Kidney (tissue), 14 donors: Measurements from ENCODE around the gene GSPT2. TPM values are rescaled to one million over a fixed set of nuclear protein-coding genes. Genes with fewer than 3 reads are reported as not detected.

Experiments
- DNase-seq, 5 donors: peaks; one replicate each; pipeline ENCODE4 v3.0.0-alpha.2; 2013 to 2020
- FAIRE-seq: peaks from 2 replicates; lab custom pipeline; 2012; peaks lifted over from hg19 to GRCh38; lab: Jason Lieb, UNC
- H3K27ac ChIP-seq, 2 donors: one replicate each; pipeline ENCODE4 v1.7.0; 2013; ENCODE audit warnings: low read depth in 2 of 2, low read length in 2 of 2, inconsistent platforms in 1 of 2
- H3K27me3 ChIP-seq: one replicate; pipeline ENCODE4 v1.7.1; 2013; ENCODE audit warnings: low read length, inconsistent platforms; ENCODE audit not compliant: control insufficient read depth, insufficient read depth
- H3K36me3 ChIP-seq, 3 donors: one replicate each; pipeline versions ENCODE4 v1.7.0 to v1.7.1; 2013; ENCODE audit warnings: low read length in 3 of 3, control low read depth in 1 of 3, inconsistent platforms in 1 of 3; ENCODE audit not compliant: insufficient read depth in 3 of 3, control insufficient read depth in 2 of 3
- H3K4me1 ChIP-seq, 3 donors: one replicate each; pipeline versions ENCODE4 v1.7.0 to v1.7.1; 2013; ENCODE audit warnings: low read length in 3 of 3, inconsistent platforms in 1 of 3, low read depth in 1 of 3; ENCODE audit not compliant: control insufficient read depth in 2 of 3, insufficient read depth in 2 of 3
- H3K4me3 ChIP-seq, 3 donors: one replicate each; pipeline versions ENCODE4 v1.7.0 to v1.8.1; 2013; ENCODE audit warnings: low read length in 3 of 3, control low read depth in 1 of 3, inconsistent platforms in 1 of 3
- H3K9ac ChIP-seq, 3 donors: one replicate each; pipeline versions ENCODE4 v1.7.0 to v1.7.1; 2013; ENCODE audit warnings: low read length in 3 of 3, control low read depth in 1 of 3, inconsistent platforms in 1 of 3
- H3K9me3 ChIP-seq, 3 donors: one replicate each; pipeline versions ENCODE4 v1.7.0 to v1.7.1; 2013; ENCODE audit warnings: low read length in 3 of 3, control low read depth in 1 of 3, inconsistent platforms in 1 of 3; ENCODE audit not compliant: control insufficient read depth in 2 of 3, insufficient read depth in 1 of 3
- CTCF ChIP-seq: IDR thresholded peaks from 3 replicates; pipeline ENCODE4 v1.5.1; 2012; ENCODE audit warnings: mild to moderate bottlenecking, moderate library complexity, borderline replicate concordance; ENCODE audit not compliant: insufficient read depth; ENCODE audit errors: extremely low read depth
- intact Hi-C: fragments of 100-400 bp; cut with DNase I; formaldehyde crosslinking; loops from one replicate; pipeline ENCODE4 v1.11.1; 2022
- polyA plus RNA-seq: library from polyadenylated mRNA; stranded (reverse); fragments of 350-450 nt; fragmentation: Illumina TruSeq; extraction: RNeasy Lipid Tissue Mini Kit (QIAGEN cat#74804); gene quantifications from one replicate; pipeline ENCODE4 v1.2.3, GENCODE V29; 2014; ENCODE audit warnings: low read depth, low replicate concordance; ENCODE audit not compliant: insufficient read depth
- total RNA-seq: library from RNA; stranded (reverse); fragmentation: NEBNext Ultra II Directional; extraction: Animal tissue kit (Norgen Biotek cat#: 25700); gene quantifications from one replicate; pipeline ENCODE4 v1.2.1, GENCODE V29; 2021
- donor health status: control.
- donor health status: control.
- donor health status: control.
- donor health status: control.
- donor health status: control.
- donor health status: DM: yes; HTN: yes; CAD: no.
- donor health status: Normal renal cell carcinoma (clear cell type).

Gene GSPT2
- total and polyA plus RNA-seq, 2 donors from 2014 or later, result 8.8 to 10.3 TPM

GRCh38 chrX:51747671-51748070, 4.4 kb downstream of the GSPT2 start:
- DNase-seq (no peak), FAIRE-seq (no peak)
- H3K27me3 ChIP-seq, result no peaks in the 10 kb centered on the region
- peaks cover 0 to 12% (median 0%) of the 10 kb centered on the region in 3 donors for H3K9me3 ChIP-seq
- no peaks in the 10 kb centered on the region for H3K4me1 ChIP-seq
- peaks cover 0 to 2% (median 0%) of the 10 kb centered on the region in 3 donors for H3K36me3 ChIP-seq
- H3K4me3 ChIP-seq, result no peak overlapping the region
- intact Hi-C loops, result no loop called here
- TF ChIP-seq CTCF, result no peak
- H3K9ac ChIP-seq, result no peak overlapping the region
- H3K27ac ChIP-seq, result no peak overlapping the region

DNA sequence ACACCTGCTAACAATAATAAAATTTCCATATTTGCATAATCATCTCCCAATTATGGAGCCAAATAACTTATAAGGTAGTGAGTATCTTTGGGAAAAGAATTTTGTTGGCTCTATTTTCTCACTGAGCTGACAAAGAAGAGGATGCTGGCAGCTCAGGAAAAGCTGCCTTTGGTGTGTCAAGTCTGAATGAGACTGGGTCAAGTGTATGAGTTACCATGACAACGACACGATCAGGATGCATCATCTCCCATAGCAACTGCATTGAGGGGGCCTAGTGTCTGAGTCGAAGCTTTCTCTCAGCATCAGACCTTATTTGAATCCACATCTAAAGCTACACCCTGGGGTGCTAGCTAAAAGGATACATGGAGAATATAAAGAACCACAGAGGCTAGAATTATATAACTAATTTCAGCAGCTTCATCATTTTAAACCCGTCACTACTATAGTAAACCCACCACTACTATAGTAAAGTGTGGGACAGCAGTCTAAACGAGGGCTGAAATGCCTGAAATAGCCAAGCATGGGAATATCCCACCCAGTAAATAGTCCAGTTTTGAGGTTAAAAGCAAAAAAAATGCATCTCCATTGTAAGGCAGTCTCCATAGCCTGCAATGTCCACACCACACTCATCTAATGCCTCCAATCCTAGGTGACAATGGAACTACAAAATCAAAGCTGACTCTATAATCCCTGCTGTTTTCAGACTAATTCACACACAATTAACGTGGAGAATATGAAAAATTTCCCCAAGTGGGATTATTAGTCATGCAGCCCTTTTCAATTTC, 16.0 kb downstream of the GSPT2 start:
- H3K36me3 ChIP-seq, result no peaks in the 10 kb centered on the region
- FAIRE-seq (no peak), DNase-seq (no peak)
- intact Hi-C loops, result no loop called here
- H3K4me1 ChIP-seq, result no peaks in the 10 kb centered on the region
- no peak overlapping the region for H3K27ac ChIP-seq
- no peak overlapping the region for H3K9ac ChIP-seq
- no peak for TF ChIP-seq CTCF
- H3K27me3 ChIP-seq, result peaks cover 2% of the 10 kb centered on the region
- no peaks in the 10 kb centered on the region for H3K9me3 ChIP-seq
- H3K4me3 ChIP-seq, result no peak overlapping the region

GRCh38 chrX:51760657-51761056, 17.4 kb downstream of the GSPT2 start:
- no peak overlapping the region for H3K4me3 ChIP-seq
- H3K27ac ChIP-seq, result no peak overlapping the region
- H3K27me3 ChIP-seq, result peaks cover 2% of the 10 kb centered on the region
- no peak for TF ChIP-seq CTCF
- FAIRE-seq, result no peak
- no peaks in the 10 kb centered on the region for H3K9me3 ChIP-seq
- no peak for DNase-seq
- H3K36me3 ChIP-seq, result no peaks in the 10 kb centered on the region
- H3K4me1 ChIP-seq, result no peaks in the 10 kb centered on the region
- intact Hi-C loops, result no loop called here
- H3K9ac ChIP-seq, result no peak overlapping the region
